Measurements from ENCODE around the gene ADAMTS13.

ADAMTS13 gene

GRCh38 chr9:133457233-133457632, 35.1 kb downstream of the ADAMTS13 start:
- no peak for DNase-seq

DNA sequence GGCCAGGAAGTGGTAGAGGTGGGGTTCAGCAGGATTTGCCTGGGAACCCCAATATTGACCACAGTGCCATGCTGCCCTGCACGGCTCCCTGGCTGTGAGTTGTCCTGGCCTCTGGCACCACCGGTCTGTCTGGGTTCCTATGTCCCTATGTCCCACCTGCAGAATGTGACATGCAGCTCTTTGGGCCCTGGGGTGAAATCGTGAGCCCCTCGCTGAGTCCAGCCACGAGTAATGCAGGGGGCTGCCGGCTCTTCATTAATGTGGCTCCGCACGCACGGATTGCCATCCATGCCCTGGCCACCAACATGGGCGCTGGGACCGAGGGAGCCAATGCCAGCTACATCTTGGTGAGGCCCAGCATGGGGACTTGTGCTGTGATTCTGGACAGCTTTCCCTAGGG, 35.6 kb downstream of the ADAMTS13 start:
- DNase-seq = no peak

DNA sequence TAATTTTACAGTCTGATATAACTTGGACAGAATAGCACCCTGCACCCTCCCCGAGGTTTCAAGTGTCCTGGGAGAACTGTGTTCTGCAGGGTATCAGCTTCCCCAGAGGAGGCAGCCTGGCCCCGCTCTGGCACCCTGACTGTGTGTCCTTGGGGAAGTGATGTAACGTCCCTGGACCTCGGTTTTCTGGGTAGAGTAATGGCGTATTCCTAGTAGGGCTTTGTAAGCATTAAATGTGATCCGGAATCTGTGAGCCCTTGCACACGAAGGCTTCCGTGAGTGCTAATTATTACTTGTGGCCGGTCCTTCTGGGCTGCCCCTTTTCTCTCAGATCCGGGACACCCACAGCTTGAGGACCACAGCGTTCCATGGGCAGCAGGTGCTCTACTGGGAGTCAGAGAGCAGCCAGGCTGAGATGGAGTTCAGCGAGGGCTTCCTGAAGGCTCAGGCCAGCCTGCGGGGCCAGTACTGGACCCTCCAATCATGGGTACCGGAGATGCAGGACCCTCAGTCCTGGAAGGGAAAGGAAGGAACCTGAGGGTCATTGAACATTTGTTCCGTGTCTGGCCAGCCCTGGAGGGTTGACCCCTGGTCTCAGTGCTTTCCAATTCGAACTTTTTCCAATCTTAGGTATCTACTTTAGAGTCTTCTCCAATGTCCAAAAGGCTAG, 36.6 kb downstream of the ADAMTS13 start:
- no peak for DNase-seq

GRCh38 chr9:133459476-133460404, 37.6 kb downstream of the ADAMTS13 start, which contains the start of gene CACFD1:
Gene CACFD1 (plus strand): TSS chr9:133459978. CDS start chr9:133460067, 89 bp downstream.
- peak; percentile 87 for DNase-seq

DNA sequence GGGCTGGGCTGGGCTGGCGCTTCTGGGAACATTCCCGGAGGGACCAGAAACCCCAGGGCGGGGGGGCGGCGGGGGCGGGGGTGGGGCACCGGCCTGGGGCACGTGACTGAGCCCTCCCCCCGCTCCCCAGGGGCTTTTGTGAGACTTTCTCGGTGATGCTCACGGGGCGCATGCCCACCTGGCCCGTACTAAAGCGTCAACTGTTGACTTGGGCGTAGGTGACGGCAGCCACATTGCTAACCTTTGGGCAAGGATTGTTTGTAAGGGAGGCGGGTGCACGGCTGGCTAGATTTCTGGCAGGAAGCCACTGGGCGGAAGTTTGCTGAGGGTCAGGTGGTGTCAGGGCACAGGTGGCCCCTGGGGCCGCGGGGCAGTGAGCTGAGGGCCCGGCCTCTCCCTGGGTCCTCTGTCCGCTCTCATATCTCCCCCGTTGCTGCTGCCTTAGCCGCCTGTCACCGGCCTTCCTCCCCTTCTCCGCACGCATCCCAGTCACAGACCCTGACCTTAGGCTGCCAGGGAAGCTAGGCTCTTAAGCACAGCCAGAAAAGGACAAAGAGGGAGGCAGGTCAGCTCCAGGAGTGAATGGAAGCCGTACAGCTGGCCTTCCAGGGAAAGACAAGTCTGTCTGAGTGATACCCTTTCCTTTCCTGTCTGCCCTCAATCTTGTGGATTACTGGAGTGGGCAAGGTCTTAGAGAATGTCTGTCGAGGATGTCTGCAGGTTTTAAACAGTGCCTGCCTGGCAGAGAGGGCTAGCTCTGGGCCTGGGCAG, 38.4 kb downstream of the ADAMTS13 start:
- no peak for DNase-seq

- no peak for DNase-seq
Observed at GRCh38 chr9:133461975-133462374, 39.8 kb downstream of the ADAMTS13 start.

DNA sequence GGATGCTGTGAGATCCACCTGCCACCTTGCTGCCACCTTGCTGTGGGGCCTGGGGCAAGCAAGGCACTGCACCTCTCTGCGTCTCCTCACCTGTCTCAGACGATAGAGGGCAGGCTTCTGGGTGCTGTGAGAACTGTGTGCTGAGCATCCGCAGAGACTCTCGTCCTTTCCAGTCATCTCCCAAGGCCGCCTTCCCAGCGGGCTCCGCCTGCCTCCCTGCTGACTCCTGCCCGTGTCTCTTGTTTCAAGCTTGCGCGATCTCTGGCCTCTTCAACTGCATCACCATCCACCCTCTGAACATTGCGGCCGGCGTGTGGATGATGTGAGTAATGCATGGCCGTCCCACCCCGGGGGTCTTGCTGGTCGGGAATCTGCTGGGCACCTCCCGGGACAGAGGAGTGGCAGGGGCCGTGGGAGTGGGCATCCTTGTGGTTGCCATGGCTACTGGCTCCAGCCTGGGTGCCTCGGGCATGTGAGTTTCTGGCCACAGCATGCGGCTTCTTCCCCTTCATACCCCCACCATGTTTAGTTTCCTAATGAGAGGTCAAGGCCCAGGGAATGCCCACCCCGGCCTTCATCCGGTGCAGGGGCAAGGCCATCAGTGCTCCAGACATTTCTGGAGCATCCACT, 41.2 kb downstream of the ADAMTS13 start:
- DNase-seq = no peak

- DNase-seq = no peak
Observed at GRCh38 chr9:133463864-133464615, 41.9 kb downstream of the ADAMTS13 start.

- no peak for DNase-seq
Observed at GRCh38 chr9:133464638-133465037, 42.5 kb downstream of the ADAMTS13 start.

- DNase-seq = no peak
Observed at GRCh38 chr9:133465984-133466383, 43.8 kb downstream of the ADAMTS13 start.

- no peak for DNase-seq
Observed at GRCh38 chr9:133467101-133467500, 44.9 kb downstream of the ADAMTS13 start.

DNA sequence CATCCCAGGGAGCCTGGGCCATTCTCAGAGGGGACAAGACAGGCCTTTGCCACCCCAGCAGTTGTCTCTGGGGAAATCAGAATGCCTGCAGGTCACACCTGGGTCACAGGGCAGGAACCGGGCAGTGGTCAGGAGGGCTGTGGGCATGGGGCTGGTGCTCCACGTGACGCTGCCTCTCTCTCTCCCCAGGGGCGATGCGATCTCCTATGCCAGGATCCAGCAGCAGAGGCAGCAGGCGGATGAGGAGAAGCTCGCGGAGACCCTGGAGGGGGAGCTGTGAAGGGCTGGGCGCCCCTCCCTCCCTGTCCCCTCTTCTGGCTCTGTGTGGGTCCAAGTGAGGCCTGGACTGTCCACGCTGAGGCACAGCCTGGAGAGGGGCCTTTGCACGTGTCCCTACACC, 46.2 kb downstream of the ADAMTS13 start:
- no peak for DNase-seq

GRCh38 chr9:133468777-133469421, 46.7 kb downstream of the ADAMTS13 start:
- DNase-seq = no peak

GRCh38 chr9:133470427-133470924, 48.3 kb downstream of the ADAMTS13 start:
- DNase-seq = no peak

- DNase-seq = no peak
Observed at GRCh38 chr9:133470988-133471387, 48.8 kb downstream of the ADAMTS13 start.

DNA sequence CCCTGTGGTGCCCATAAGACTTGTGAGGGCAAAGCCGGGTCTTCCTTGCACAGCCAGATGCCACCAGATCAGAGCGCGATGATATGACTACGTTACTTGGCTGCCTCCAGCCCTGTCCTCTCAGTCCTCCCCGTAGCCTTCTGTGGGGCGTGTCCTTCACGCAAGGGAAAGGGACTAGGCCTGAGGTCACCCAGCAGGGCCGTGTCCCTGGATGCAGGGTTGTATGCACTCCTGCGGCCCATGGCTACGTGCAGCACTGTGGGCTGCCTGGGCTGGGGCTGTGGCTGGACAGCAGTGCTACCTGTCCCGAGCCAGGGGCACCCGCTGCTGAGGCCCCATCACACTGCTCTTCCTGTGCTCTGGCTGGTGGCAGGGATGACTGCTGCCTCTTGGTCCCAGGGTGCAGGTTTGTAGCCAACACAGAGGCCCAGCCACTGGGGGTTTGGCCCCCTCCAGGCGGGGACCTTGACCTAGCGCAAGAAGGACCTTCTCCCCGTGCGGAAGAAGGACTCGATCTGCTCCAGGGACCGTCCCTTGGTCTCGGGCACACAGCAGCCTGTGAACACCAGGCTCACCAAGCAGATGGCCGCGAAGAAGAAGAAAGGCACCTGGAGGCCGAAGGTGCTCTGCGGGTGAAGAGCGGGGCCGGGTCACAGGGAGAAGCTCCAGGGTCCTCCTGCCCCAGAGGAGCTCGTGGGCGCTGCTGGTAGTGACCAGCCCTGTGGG, 49.5 kb downstream of the ADAMTS13 start:
- DNase-seq = no peak

GRCh38 chr9:133472277-133472645, 50.1 kb downstream of the ADAMTS13 start:
- no peak for DNase-seq

DNA sequence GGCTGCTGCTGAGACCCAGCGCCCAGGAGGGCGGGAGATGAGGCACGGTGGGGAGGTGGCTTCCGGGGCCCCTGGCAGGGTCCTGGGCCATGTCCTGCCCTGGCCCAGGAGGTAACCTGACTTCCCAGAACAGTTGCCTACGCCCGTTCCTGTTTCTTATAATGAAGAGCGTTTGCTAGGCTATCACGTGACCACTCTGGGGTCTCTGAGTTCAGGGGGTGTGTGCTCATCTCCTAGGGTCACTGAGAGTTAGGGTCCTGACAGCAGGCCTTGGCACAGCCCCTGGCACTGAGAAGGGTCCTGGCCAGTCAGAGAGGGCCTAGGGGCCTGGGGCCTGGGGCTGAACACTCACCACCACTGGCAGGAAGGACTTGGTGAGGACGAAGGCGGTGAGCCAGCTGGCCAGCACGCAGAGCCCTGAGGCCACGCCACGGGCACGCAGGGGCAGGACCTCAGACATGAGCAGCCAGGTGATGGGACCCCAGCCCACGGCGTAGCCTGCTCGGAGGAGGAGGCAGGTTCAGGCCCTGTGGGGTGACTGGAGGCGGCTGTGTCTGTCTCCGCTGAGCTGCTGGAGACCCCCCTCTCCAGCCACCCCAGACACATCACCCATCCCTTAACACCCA, 50.7 kb downstream of the ADAMTS13 start:
- no peak for DNase-seq

- no peak for DNase-seq
Observed at GRCh38 chr9:133473743-133474142, 51.6 kb downstream of the ADAMTS13 start.

DNA sequence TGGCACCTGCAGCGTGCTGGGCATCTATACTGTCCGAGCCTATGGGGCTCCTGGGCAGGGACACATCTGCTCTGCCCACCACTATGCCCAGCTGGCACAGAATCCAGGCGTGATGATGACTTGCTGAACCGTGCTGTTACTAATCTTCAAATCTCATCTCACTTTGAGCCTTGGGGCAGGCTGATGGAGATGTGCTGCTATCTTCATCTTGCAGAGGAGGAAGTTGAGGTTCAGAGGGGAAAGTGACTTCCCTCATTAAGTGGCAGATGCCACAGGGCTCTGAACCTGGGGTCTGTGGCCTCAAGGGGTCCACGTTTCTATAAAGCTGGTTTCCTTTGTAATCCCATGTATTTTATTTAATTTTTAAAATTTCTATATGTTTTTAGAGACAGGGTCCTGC, 52.0 kb downstream of the ADAMTS13 start:
- no peak for DNase-seq

Data from T1000 (cell line).